Measurements from ENCODE around the gene WDR86. TPM values are rescaled to one million over a fixed set of nuclear protein-coding genes. Genes with fewer than 3 reads are reported as not detected.

The WDR86 gene
- total RNA-seq, 1 donor from 2014 or later = 19.4 TPM

DNA sequence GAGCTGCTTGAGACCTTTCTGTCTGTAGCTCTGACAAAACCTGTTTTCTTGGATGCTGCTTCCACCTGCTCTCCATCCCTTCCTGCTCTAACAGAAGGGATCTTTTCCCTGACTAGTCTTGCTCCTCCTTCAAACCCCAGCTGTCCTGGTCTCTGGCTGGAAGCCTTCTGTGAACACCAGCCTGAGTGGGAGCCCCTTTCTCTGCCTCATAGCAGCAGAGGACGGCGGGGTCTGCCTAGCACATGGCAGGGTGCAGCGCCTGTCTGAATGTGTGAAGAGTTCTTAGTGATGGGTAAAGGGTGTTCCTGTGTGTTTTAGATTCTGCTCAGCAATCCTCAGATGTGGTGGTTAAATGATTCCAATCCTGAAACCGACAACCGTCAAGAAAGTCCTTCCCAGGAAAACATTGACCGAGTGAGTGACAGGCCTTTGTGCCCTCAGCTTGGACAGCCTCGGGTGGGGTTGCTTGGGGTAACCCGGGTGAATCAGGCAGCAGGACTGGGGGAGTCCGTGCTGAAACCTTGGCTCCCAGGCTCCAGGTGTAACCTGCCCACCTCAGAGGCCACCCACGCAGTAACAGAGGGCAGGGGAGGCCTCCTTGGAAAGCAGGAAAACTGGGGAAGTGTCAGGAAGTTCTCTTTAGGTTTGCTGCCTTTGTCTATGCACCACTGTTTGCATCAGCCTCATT is 34.2 kb downstream of the WDR86 start:
- Histone ChIP-seq H3K27me3 (no peaks in the 10 kb centered on the region), H3K27ac (no peak overlapping the region), H3K4me1 (no peaks in the 10 kb centered on the region), H3K9me3 (no peaks in the 10 kb centered on the region), H3K36me3 (peaks cover 0 to 35% of the 10 kb centered on the region in 2 donors), H3K4me3 (no peak overlapping the region)
- no peak for DNase-seq (ENCODE audit: extremely low spot score in 2 of 2)
- no peak for TF ChIP-seq POLR2AphosphoS5 (IDR thresholded peaks at IDR 0.05; ENCODE audit: insufficient read depth in 1 of 2, low read depth in 1 of 2)
- TF ChIP-seq, protein P1, sequence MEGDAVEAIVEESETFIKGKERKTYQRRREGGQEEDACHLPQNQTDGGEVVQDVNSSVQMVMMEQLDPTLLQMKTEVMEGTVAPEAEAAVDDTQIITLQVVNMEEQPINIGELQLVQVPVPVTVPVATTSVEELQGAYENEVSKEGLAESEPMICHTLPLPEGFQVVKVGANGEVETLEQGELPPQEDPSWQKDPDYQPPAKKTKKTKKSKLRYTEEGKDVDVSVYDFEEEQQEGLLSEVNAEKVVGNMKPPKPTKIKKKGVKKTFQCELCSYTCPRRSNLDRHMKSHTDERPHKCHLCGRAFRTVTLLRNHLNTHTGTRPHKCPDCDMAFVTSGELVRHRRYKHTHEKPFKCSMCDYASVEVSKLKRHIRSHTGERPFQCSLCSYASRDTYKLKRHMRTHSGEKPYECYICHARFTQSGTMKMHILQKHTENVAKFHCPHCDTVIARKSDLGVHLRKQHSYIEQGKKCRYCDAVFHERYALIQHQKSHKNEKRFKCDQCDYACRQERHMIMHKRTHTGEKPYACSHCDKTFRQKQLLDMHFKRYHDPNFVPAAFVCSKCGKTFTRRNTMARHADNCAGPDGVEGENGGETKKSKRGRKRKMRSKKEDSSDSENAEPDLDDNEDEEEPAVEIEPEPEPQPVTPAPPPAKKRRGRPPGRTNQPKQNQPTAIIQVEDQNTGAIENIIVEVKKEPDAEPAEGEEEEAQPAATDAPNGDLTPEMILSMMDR (IDR thresholded peaks at IDR 0.05) = no peak
- TF ChIP-seq POLR2A (IDR thresholded peaks at IDR 0.05) = no peak
- intact Hi-C loops (cut with DNase I) = no loop called here

DNA sequence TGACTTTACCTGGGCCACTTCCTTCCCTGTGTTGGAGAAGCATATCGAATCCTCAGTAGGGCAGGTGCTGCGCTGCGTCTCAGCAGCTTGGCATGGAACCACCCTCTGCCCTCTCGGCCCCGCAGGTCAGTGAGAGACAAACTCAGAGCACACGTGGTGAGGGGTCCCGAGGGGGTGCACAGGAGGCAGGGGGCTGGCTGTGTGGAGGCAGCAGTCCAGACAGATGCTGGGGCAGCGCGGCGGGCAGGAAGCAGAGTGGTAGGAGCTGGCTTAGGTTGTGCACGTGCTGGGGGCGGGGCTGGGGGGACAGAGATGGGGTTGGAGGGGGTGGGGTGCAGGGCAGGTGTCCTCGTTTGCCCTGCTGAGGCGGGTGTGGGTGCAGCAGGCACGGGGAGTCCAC is 35.1 kb downstream of the WDR86 start:
- intact Hi-C loops (cut with DNase I) = no loop called here
- H3K27ac ChIP-seq = no peak overlapping the region
- H3K4me1 ChIP-seq = no peaks in the 10 kb centered on the region
- no peak overlapping the region for H3K4me3 ChIP-seq
- TF ChIP-seq POLR2A (IDR thresholded peaks at IDR 0.05) (no peak), POLR2AphosphoS5 (IDR thresholded peaks at IDR 0.05; ENCODE audit: insufficient read depth in 1 of 2, low read depth in 1 of 2) (no peak)
- TF ChIP-seq, protein P1 (IDR thresholded peaks at IDR 0.05) = no peak
- no peak for DNase-seq (ENCODE audit: extremely low spot score in 2 of 2)
- H3K36me3 ChIP-seq = peaks cover 0 to 40% of the 10 kb centered on the region in 2 donors
- H3K27me3 ChIP-seq = no peaks in the 10 kb centered on the region
- no peaks in the 10 kb centered on the region for H3K9me3 ChIP-seq

DNA sequence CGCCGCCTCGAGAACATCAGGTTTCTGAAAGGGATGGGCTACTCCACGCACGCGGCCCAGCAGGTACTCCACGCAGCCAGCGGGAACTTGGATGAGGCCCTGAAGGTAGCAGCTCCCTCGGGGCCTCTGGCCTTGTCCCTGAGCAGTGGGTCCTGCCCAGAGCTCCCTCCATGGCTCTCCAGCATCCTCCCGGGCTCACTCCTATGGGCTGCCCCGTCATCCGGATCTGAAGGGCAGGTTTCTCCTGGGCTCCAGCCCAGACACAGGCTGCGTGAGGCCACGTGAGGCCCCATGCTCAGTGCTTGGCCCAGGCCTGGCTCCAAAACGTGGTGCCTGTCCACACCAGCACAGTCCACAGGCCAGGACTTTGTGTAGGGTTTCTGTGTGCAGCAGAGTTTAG is 35.7 kb downstream of the WDR86 start:
- peaks cover 0 to 46% of the 10 kb centered on the region in 2 donors for H3K36me3 ChIP-seq
- intact Hi-C loops (cut with DNase I) = no loop called here
- no peaks in the 10 kb centered on the region for H3K27me3 ChIP-seq
- no peak overlapping the region for H3K27ac ChIP-seq
- TF ChIP-seq POLR2AphosphoS5 (IDR thresholded peaks at IDR 0.05; ENCODE audit: insufficient read depth in 1 of 2, low read depth in 1 of 2) (no peak), POLR2A (IDR thresholded peaks at IDR 0.05) (no peak)
- TF ChIP-seq, protein P1 (IDR thresholded peaks at IDR 0.05) = no peak
- H3K4me1 ChIP-seq = no peaks in the 10 kb centered on the region
- no peak for DNase-seq (ENCODE audit: extremely low spot score in 2 of 2)
- no peaks in the 10 kb centered on the region for H3K9me3 ChIP-seq
- H3K4me3 ChIP-seq = no peak overlapping the region

DNA sequence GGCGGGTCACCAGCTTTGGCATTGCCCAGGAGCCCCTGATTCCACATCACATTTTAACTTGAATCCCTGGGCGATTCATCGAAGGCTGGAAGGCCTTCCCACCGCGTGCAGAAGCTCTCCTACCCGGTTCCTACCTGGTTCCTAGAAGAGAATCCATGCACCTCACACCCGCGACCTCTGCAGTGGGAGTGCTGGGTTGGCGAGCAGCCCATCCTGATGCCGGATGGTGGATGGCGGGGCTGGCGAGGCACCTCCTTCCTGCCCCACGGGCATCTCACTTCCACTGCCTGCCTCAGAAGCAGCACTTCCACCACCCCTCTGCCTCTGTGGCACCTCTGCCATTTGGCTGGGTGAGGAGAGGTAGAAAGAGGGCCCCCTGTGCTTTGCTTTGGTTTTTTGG is 36.2 kb downstream of the WDR86 start:
- Histone ChIP-seq H3K4me1 (peaks cover 2% of the 10 kb centered on the region), H3K9me3 (no peaks in the 10 kb centered on the region), H3K4me3 (no peak overlapping the region), H3K27me3 (no peaks in the 10 kb centered on the region), H3K36me3 (peaks cover 0 to 49% of the 10 kb centered on the region in 2 donors), H3K27ac (no peak overlapping the region)
- TF ChIP-seq, protein P1 (IDR thresholded peaks at IDR 0.05) = no peak
- no peak for TF ChIP-seq POLR2A (IDR thresholded peaks at IDR 0.05)
- intact Hi-C loops (cut with DNase I) = no loop called here
- DNase-seq (ENCODE audit: extremely low spot score in 2 of 2) = no peak

DNA sequence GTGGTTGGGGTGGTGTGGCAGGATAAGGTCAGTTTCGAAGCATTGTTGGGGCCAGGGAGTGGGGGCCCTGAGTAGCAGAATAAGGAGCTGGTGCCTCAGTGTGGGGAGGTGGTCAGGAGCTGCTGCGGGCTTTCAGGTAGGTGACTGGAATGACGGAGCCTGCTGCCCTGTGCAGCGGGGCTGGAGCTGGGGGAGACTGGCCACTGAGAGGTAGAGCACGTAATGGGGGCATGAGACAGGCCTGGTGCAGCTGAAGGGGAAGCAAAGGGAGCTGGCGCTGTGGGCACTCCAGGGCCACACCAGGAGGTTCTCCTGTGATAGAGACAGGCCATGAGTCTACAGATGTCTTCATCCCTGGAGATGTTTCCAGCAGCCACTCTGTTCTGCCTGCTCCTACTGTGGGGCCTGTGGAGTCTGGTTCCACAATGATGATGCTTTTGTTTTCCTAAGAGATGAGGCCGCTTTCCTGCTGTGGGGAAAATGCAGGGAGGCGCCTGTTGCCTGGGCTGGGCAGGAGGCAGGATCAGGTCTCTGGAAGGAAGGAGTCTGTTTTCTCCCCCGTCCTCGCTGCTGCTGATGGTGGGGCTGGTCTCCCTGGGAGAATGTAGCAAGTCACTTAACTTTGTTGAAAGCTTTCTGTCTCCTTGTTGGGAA is 37.1 kb downstream of the WDR86 start:
- intact Hi-C loops (cut with DNase I) = no loop called here
- peaks cover 0 to 41% of the 10 kb centered on the region in 2 donors for H3K36me3 ChIP-seq
- H3K4me1 ChIP-seq = peaks cover 11% of the 10 kb centered on the region
- no peaks in the 10 kb centered on the region for H3K27me3 ChIP-seq
- no peaks in the 10 kb centered on the region for H3K9me3 ChIP-seq
- no peak overlapping the region for H3K27ac ChIP-seq
- H3K4me3 ChIP-seq = no peak overlapping the region
- DNase-seq (ENCODE audit: extremely low spot score in 2 of 2) = no peak
- TF ChIP-seq POLR2A (IDR thresholded peaks at IDR 0.05) (no peak), POLR2AphosphoS5 (IDR thresholded peaks at IDR 0.05; ENCODE audit: insufficient read depth in 1 of 2, low read depth in 1 of 2) (no peak)
- TF ChIP-seq, protein P1 (IDR thresholded peaks at IDR 0.05) = no peak

Data from vagina (tissue), 2 donors.